GM03348 (cell line): Measurements from ENCODE around the gene TMEM129.
"Not testable (repeated sequence)": the region's sequence is repeated elsewhere in the genome, so short reads cannot be mapped to it uniquely, and the experiment has no call there.

Experiments
- DNase-seq: peaks from one replicate; pipeline ENCODE4 v3.0.0; 2012; ENCODE audit warnings: low spot score

Gene TMEM129

GRCh38 chr4:1695913-1696312, 25.2 kb downstream of the TMEM129 start:
- DNase-seq: no peak

- peak; percentile 79 for DNase-seq
Observed at GRCh38 chr4:1693131-1693896, 27.8 kb downstream of the TMEM129 start.

GRCh38 chr4:1691737-1692373, 29.3 kb downstream of the TMEM129 start:
- DNase-seq: no peak

- no peak for DNase-seq
Observed at GRCh38 chr4:1690698-1691097, 30.4 kb downstream of the TMEM129 start.

GRCh38 chr4:1686440-1687036, 34.6 kb downstream of the TMEM129 start:
- no peak for DNase-seq

GRCh38 chr4:1685235-1686150, 35.6 kb downstream of the TMEM129 start:
- DNase-seq: no peak

GRCh38 chr4:1684506-1685234, 36.5 kb downstream of the TMEM129 start:
- no peak for DNase-seq

GRCh38 chr4:1683736-1684505, 37.2 kb downstream of the TMEM129 start, which contains the start of gene FAM53A:
Gene FAM53A (minus strand): TSS chr4:1684313. CDS start chr4:1668741, 15,572 bp downstream.
- DNase-seq: peak; percentile 99

- DNase-seq: peak; percentile 76
Observed at GRCh38 chr4:1683261-1683735, 37.8 kb downstream of the TMEM129 start.

- DNase-seq: no peak
Observed at GRCh38 chr4:1682860-1683259, 38.3 kb downstream of the TMEM129 start.

- no peak for DNase-seq
Observed at GRCh38 chr4:1678244-1678643, 42.9 kb downstream of the TMEM129 start.

GRCh38 chr4:1676605-1677525, 44.3 kb downstream of the TMEM129 start:
- no peak for DNase-seq

- no peak for DNase-seq
Observed at GRCh38 chr4:1675802-1676137, 45.4 kb downstream of the TMEM129 start.

- DNase-seq: no peak
Observed at GRCh38 chr4:1675136-1675801, 45.9 kb downstream of the TMEM129 start.

- DNase-seq: no peak
Observed at GRCh38 chr4:1674682-1675081, 46.4 kb downstream of the TMEM129 start.

- no peak for DNase-seq
Observed at GRCh38 chr4:1673671-1674070, 47.5 kb downstream of the TMEM129 start.

GRCh38 chr4:1671011-1671410, 50.1 kb downstream of the TMEM129 start:
- not testable (repeated sequence) for DNase-seq

- no peak for DNase-seq
Observed at GRCh38 chr4:1670279-1670678, 50.8 kb downstream of the TMEM129 start.

- DNase-seq: no peak
Observed at GRCh38 chr4:1669850-1670249, 51.3 kb downstream of the TMEM129 start.
